Measurements from ENCODE around the gene JPH3. TPM values are rescaled to one million over a fixed set of nuclear protein-coding genes. Genes with fewer than 3 reads are reported as not detected.

JPH3 gene
- total RNA-seq, 1 experiment from 2014 or later = 39.0 TPM

GRCh38 chr16:87555647-87556046, 46.7 kb upstream of the JPH3 start (continued):
- TF ChIP-seq ZNF512 (CRISPR knock-in tag; IDR thresholded peaks at IDR 0.05; ENCODE audit: borderline replicate concordance) = no peak
- no peak for TF ChIP-seq OVOL2 (CRISPR knock-in tag; IDR thresholded peaks at IDR 0.05; ENCODE audit: borderline replicate concordance)
- no peak for TF ChIP-seq JAZF1 (CRISPR knock-in tag; IDR thresholded peaks at IDR 0.05)
- no peak for TF ChIP-seq E2F4 (CRISPR knock-in tag; IDR thresholded peaks at IDR 0.05; ENCODE audit: borderline replicate concordance, low read depth)
- no peak for TF ChIP-seq FOXP1 (CRISPR knock-in tag; IDR thresholded peaks at IDR 0.05; ENCODE audit: borderline replicate concordance)
- TF ChIP-seq ZNF423 (CRISPR knock-in tag; IDR thresholded peaks at IDR 0.05) = no peak
- TF ChIP-seq CREM (CRISPR knock-in tag; IDR thresholded peaks at IDR 0.05) = no peak

- ChIA-PET POLR2A (no interaction called here), CTCF (interaction anchor here (0.6 to 5.5 kb wide), 4 partner anchors 14 to 98 kb away, joined by 3 to 29 read pairs (median 4); no protein-coding TSS in a partner anchor)
- no peak overlapping the region for H3K27ac Mint-ChIP-seq
- no peaks in the 10 kb centered on the region for H3K36me3 Mint-ChIP-seq
- ATAC-seq (no peak), DNase-seq (ENCODE audit: low spot score) (no peak)
- no peaks in the 10 kb centered on the region for H3K4me1 Mint-ChIP-seq
- no peaks in the 10 kb centered on the region for H3K27me3 Mint-ChIP-seq (ENCODE audit: low read depth)
- H3K9me3 Mint-ChIP-seq = peaks cover 8% of the 10 kb centered on the region
- TF ChIP-seq ZNF396 (CRISPR knock-in tag; IDR thresholded peaks at IDR 0.05; ENCODE audit: borderline replicate concordance) (no peak), NR2C2 (CRISPR knock-in tag; IDR thresholded peaks at IDR 0.05) (no peak), TCF7 (CRISPR knock-in tag; IDR thresholded peaks at IDR 0.05; ENCODE audit: low read depth) (no peak), MYBL2 (CRISPR knock-in tag; IDR thresholded peaks at IDR 0.05) (no peak), MXD4 (CRISPR knock-in tag; IDR thresholded peaks at IDR 0.05; ENCODE audit: borderline replicate concordance) (no peak), CREB1 (CRISPR knock-in tag; IDR thresholded peaks at IDR 0.05) (no peak), GABPB1 (CRISPR knock-in tag; IDR thresholded peaks at IDR 0.05) (no peak)
- no peak overlapping the region for H3K4me3 Mint-ChIP-seq
Measured at GRCh38 chr16:87556941-87557459, 45.3 kb upstream of the JPH3 start.

GRCh38 chr16:87558682-87559081, 43.6 kb upstream of the JPH3 start:
- no peak overlapping the region for H3K4me3 Mint-ChIP-seq
- no peaks in the 10 kb centered on the region for H3K4me1 Mint-ChIP-seq
- H3K27ac Mint-ChIP-seq = no peak overlapping the region
- H3K36me3 Mint-ChIP-seq = peaks cover 2% of the 10 kb centered on the region; the same call in 1 of the 2 replicates
- ATAC-seq (no peak), DNase-seq (ENCODE audit: low spot score) (no peak)
- TF ChIP-seq ARID4B (CRISPR knock-in tag; IDR thresholded peaks at IDR 0.05; ENCODE audit: borderline replicate concordance) = no peak
- TF ChIP-seq ZNF138 (CRISPR knock-in tag; conservative IDR thresholded peaks at IDR 0.05) = no peak
- TF ChIP-seq PRRX2 (CRISPR knock-in tag; IDR thresholded peaks at IDR 0.05) = no peak
- TF ChIP-seq MXD4 (CRISPR knock-in tag; IDR thresholded peaks at IDR 0.05; ENCODE audit: borderline replicate concordance) = no peak
- TF ChIP-seq USF2 (CRISPR knock-in tag; IDR thresholded peaks at IDR 0.05) = no peak
- TF ChIP-seq SP1 (CRISPR knock-in tag; conservative IDR thresholded peaks at IDR 0.05) = no peak
- TF ChIP-seq IRF2 (CRISPR knock-in tag; IDR thresholded peaks at IDR 0.05; ENCODE audit: borderline replicate concordance, low read depth) = no peak
- no peak for TF ChIP-seq ZNF423 (CRISPR knock-in tag; IDR thresholded peaks at IDR 0.05)
- TF ChIP-seq NR2C2 (CRISPR knock-in tag; IDR thresholded peaks at IDR 0.05) = no peak
- TF ChIP-seq ZNF219 (CRISPR knock-in tag; IDR thresholded peaks at IDR 0.05; ENCODE audit: borderline replicate concordance) = no peak
- TF ChIP-seq GABPB1 (CRISPR knock-in tag; IDR thresholded peaks at IDR 0.05) = no peak
- TF ChIP-seq ZNF396 (CRISPR knock-in tag; IDR thresholded peaks at IDR 0.05; ENCODE audit: borderline replicate concordance) = no peak
- TF ChIP-seq CREB1 (CRISPR knock-in tag; IDR thresholded peaks at IDR 0.05) = no peak
- TF ChIP-seq FOXK1 (CRISPR knock-in tag; IDR thresholded peaks at IDR 0.05) = no peak
- TF ChIP-seq NR3C1 (CRISPR knock-in tag; conservative IDR thresholded peaks at IDR 0.05; ENCODE audit: low read depth) = no peak
- no peak for TF ChIP-seq NFYB (CRISPR knock-in tag; conservative IDR thresholded peaks at IDR 0.05; ENCODE audit: low read depth)
- no peaks in the 10 kb centered on the region; the same call in 1 of the 2 replicates for H3K27me3 Mint-ChIP-seq (ENCODE audit: low read depth)
- ChIA-PET CTCF (interaction anchor here (0.5 to 5.5 kb wide), 2 partner anchors 13 to 21 kb away, joined by 3 to 29 read pairs; no protein-coding TSS in a partner anchor), POLR2A (no interaction called here)
- peaks cover 11% of the 10 kb centered on the region for H3K9me3 Mint-ChIP-seq
